Panc1 (cell line): ENCODE measurements around the gene CNEP1R1. TPM values are rescaled to one million over a fixed set of nuclear protein-coding genes. Genes with fewer than 3 reads are reported as not detected.

Source experiments
- ATAC-seq: fragments of 200-7000 bp; cut with Tn5 transposase; 2 replicates; pipeline ENCODE4 v1.9.1; 2020; ENCODE audit warnings: mild to moderate bottlenecking, moderate library complexity
- BruUV-seq: library from RNA; stranded (reverse); fragments of 400-500 nt; replicated peaks from 2 replicates; lab custom pipeline; 2021; lab: Mats Ljungman, UMichigan
- CTCF ChIA-PET: fragments of 300-600 bp; sonication (Branson Sonifier 250); formaldehyde crosslinking; loops from one replicate; lab custom pipeline; 2022; ENCODE audit warnings: antibody characterized with exemption; lab: Charles Lee
- POLR2A ChIA-PET: fragments of 300-600 bp; sonication (Branson Sonifier 250); formaldehyde crosslinking; loops from one replicate; lab custom pipeline; 2022; ENCODE audit warnings: antibody characterized with exemption; lab: Charles Lee
- DNase-seq: peaks from one replicate; pipeline ENCODE4 v3.0.0-alpha.2; 2010; ENCODE audit warnings: low read depth, low spot score
- H3K27ac ChIP-seq: 2 replicates; pipeline ENCODE4 v1.5.1; 2011; ENCODE audit warnings: mild to moderate bottlenecking, low read length, inconsistent platforms
- H3K27me3 ChIP-seq: fragments of 200-500 bp; sonication (Bioruptor generic); 2 replicates; pipeline ENCODE4 v1.6.0; 2014; ENCODE audit warnings: low read length, inconsistent platforms; ENCODE audit not compliant: control insufficient read depth, insufficient read depth
- H3K36me3 ChIP-seq: fragments of 200-500 bp; sonication (Bioruptor generic); 2 replicates; pipeline ENCODE4 v1.5.1; 2014; ENCODE audit warnings: inconsistent platforms, mild to moderate bottlenecking, low read length, moderate library complexity; ENCODE audit not compliant: control insufficient read depth, insufficient read depth
- H3K4me1 ChIP-seq: 2 replicates; pipeline ENCODE4 v1.5.1; 2011; ENCODE audit warnings: inconsistent platforms, mild to moderate bottlenecking, low read length, moderate library complexity; ENCODE audit not compliant: control insufficient read depth, insufficient read depth
- H3K4me3 ChIP-seq, 2 experiments: 2 replicates each; pipeline ENCODE4 v1.5.1; 2011 to 2012; ENCODE audit warnings: low read depth in 2 of 2, low read length in 2 of 2, mild to moderate bottlenecking in 2 of 2, inconsistent platforms in 1 of 2, moderate library complexity in 1 of 2
- H3K9me3 ChIP-seq: fragments of 200-500 bp; sonication (Bioruptor generic); 2 replicates; pipeline ENCODE4 v1.5.1; 2014; ENCODE audit warnings: low read depth, mild to moderate bottlenecking, inconsistent platforms, low read length, moderate library complexity; ENCODE audit not compliant: control insufficient read depth, insufficient read depth
- POLR2AphosphoS5 ChIP-seq: IDR thresholded peaks from 2 replicates; pipeline ENCODE4 v1.6.1; 2012; ENCODE audit warnings: mild to moderate bottlenecking, low read depth, low read length, moderate library complexity
- REST ChIP-seq, 2 experiments: IDR thresholded peaks; 2 replicates each; pipeline ENCODE4 v1.6.1; 2011 to 2012; ENCODE audit warnings: low read depth in 2 of 2, control low read depth in 1 of 2, low read length in 1 of 2, mild to moderate bottlenecking in 1 of 2, moderate library complexity in 1 of 2; ENCODE audit not compliant: insufficient read depth in 1 of 2
- SIN3A ChIP-seq: IDR thresholded peaks from 2 replicates; pipeline ENCODE4 v1.6.1; 2012; ENCODE audit warnings: low read depth, mild to moderate bottlenecking, low read length, moderate library complexity, borderline replicate concordance; ENCODE audit not compliant: insufficient read depth
- TCF7L2 ChIP-seq: IDR thresholded peaks from 2 replicates; pipeline ENCODE4 v1.6.1; 2011; ENCODE audit warnings: mild to moderate bottlenecking, low read depth, low read length, inconsistent platforms
- in situ Hi-C: cut with HindIII; loops from 2 replicates; pipeline ENCODE4 v1.10.0; 2016; ENCODE audit warnings: low sequenced_read_pairs, low pct_unique_long_range_greater_than_20kb
- intact Hi-C: fragments of 100-400 bp; cut with micrococcal nuclease; formaldehyde crosslinking; loops from one replicate; pipeline ENCODE4 v1.10.0; 2022; ENCODE audit not compliant: unreplicated experiment
- total RNA-seq: library from RNA; stranded (reverse); gene quantifications from one replicate; pipeline ENCODE4 v1.2.1, GENCODE V29; 2021; ENCODE audit not compliant: unreplicated experiment
- TF ChIP-seq, protein P1 (sequence below): fragments of 450-650 bp; IDR thresholded peaks from 2 replicates; pipeline ENCODE4 v1.5.1; 2017; ENCODE audit warnings: mild to moderate bottlenecking

CNEP1R1 gene
- total RNA-seq, 1 experiment from 2014 or later, result 22.0 TPM

GRCh38 chr16:49992825-49993224 is 32.2 kb upstream of the CNEP1R1 start:
- CTCF ChIA-PET, result no interaction called here
- no peak for TF ChIP-seq POLR2AphosphoS5
- TF ChIP-seq, protein P1, sequence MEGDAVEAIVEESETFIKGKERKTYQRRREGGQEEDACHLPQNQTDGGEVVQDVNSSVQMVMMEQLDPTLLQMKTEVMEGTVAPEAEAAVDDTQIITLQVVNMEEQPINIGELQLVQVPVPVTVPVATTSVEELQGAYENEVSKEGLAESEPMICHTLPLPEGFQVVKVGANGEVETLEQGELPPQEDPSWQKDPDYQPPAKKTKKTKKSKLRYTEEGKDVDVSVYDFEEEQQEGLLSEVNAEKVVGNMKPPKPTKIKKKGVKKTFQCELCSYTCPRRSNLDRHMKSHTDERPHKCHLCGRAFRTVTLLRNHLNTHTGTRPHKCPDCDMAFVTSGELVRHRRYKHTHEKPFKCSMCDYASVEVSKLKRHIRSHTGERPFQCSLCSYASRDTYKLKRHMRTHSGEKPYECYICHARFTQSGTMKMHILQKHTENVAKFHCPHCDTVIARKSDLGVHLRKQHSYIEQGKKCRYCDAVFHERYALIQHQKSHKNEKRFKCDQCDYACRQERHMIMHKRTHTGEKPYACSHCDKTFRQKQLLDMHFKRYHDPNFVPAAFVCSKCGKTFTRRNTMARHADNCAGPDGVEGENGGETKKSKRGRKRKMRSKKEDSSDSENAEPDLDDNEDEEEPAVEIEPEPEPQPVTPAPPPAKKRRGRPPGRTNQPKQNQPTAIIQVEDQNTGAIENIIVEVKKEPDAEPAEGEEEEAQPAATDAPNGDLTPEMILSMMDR, result no peak
- TF ChIP-seq REST (IDR thresholded peaks at IDR 0.05; ENCODE audit: insufficient read depth in 1 of 2, low read depth in 2 of 2, low read length in 1 of 2), result no peak
- no peak for TF ChIP-seq SIN3A
- TF ChIP-seq TCF7L2, result no peak
- DNase-seq (no peak), ATAC-seq (no peak)
- no peak overlapping the region for H3K27ac ChIP-seq
- H3K36me3 ChIP-seq, result no peaks in the 10 kb centered on the region
- no TSS peak for BruUV-seq
- intact Hi-C loops, result no loop called here
- no peak overlapping the region for H3K4me3 ChIP-seq
- no peaks in the 10 kb centered on the region for H3K4me1 ChIP-seq
- in situ Hi-C loops, result no loop called here
- 0 out of 2 replicates have a peak, but pooled peaks cover 3% of the 10 kb centered on the region for H3K27me3 ChIP-seq
- no peaks in the 10 kb centered on the region for H3K9me3 ChIP-seq
- POLR2A ChIA-PET, result no interaction called here

GRCh38 chr16:49993579-49993978 is 31.4 kb upstream of the CNEP1R1 start:
- no peak for DNase-seq
- Histone ChIP-seq H3K9me3 (no peaks in the 10 kb centered on the region), H3K4me3 (no peak overlapping the region), H3K4me1 (no peaks in the 10 kb centered on the region), H3K27me3 (0 out of 2 replicates have a peak, but pooled peaks cover 3% of the 10 kb centered on the region), H3K36me3 (no peaks in the 10 kb centered on the region), H3K27ac (no peak overlapping the region)
- intact Hi-C loops, result no loop called here
- TF ChIP-seq SIN3A (no peak), TCF7L2 (no peak), REST (IDR thresholded peaks at IDR 0.05; ENCODE audit: insufficient read depth in 1 of 2, low read depth in 2 of 2, low read length in 1 of 2) (no peak), POLR2AphosphoS5 (no peak)
- TF ChIP-seq, protein P1, result no peak
- in situ Hi-C loops, result no loop called here
- CTCF ChIA-PET, result no interaction called here
- POLR2A ChIA-PET, result no interaction called here
- ATAC-seq, result no peak
- BruUV-seq, result no TSS peak
